HepG2 (cell line): Measurements from ENCODE around the gene CAMK1. TPM values are rescaled to one million over a fixed set of nuclear protein-coding genes. Genes with fewer than 3 reads are reported as not detected.

ENCODE experiments used
- ATM ChIP-seq: fragments of 450-650 bp; IDR thresholded peaks from 2 replicates; pipeline ENCODE4 v1.7.1; 2017; ENCODE audit warnings: mild to moderate bottlenecking, borderline replicate concordance
- CEBPB ChIP-seq: IDR thresholded peaks from 2 replicates; pipeline ENCODE4 v1.6.1; 2011; ENCODE audit warnings: low read depth, low read length, improper control_type of control experiment, borderline replicate concordance
- DZIP1 ChIP-seq: sonication (generic); formaldehyde crosslinking; IDR thresholded peaks from 2 replicates; pipeline ENCODE4 v1.5.0; 2020; ENCODE audit warnings: mild to moderate bottlenecking, missing genetic modification reagents
- HNRNPLL ChIP-seq: fragments of 200-400 bp; formaldehyde crosslinking; IDR thresholded peaks from 2 replicates; pipeline ENCODE4 v1.6.1; 2017; ENCODE audit warnings: mild to moderate bottlenecking, low read depth, low read length; ENCODE audit not compliant: poor library complexity, severe bottlenecking
- NR1H2 ChIP-seq: sonication (generic); formaldehyde crosslinking; IDR thresholded peaks from 2 replicates; pipeline ENCODE4 v1.8.1; 2022; ENCODE audit warnings: low read depth, missing genetic modification reagents, borderline replicate concordance
- PITX1 ChIP-seq: sonication (generic); formaldehyde crosslinking; IDR thresholded peaks from 2 replicates; pipeline ENCODE4 v1.5.1; 2020; ENCODE audit warnings: mild to moderate bottlenecking, missing genetic modification reagents
- SCMH1 ChIP-seq: sonication (generic); formaldehyde crosslinking; IDR thresholded peaks from 2 replicates; pipeline ENCODE4 v1.9.0; 2021; ENCODE audit warnings: missing genetic modification reagents, mild to moderate bottlenecking, borderline replicate concordance
- TGIF2 ChIP-seq: IDR thresholded peaks from 2 replicates; pipeline ENCODE4 v1.6.1; 2016; ENCODE audit warnings: control low read depth, missing compliant biosample characterization
- THYN1 ChIP-seq: sonication (generic); formaldehyde crosslinking; IDR thresholded peaks from 2 replicates; pipeline ENCODE4 v1.8.1; 2023; ENCODE audit warnings: low read depth, mild to moderate bottlenecking, moderate library complexity, missing genetic modification reagents, borderline replicate concordance
- YEATS2 ChIP-seq: sonication (generic); formaldehyde crosslinking; IDR thresholded peaks from 2 replicates; pipeline ENCODE4 v1.4.0; 2020; ENCODE audit warnings: missing genetic modification reagents, borderline replicate concordance
- ZNF20 ChIP-seq: sonication (generic); formaldehyde crosslinking; IDR thresholded peaks from 2 replicates; pipeline ENCODE4 v1.4.0; 2020; ENCODE audit warnings: mild to moderate bottlenecking, moderate library complexity, missing genetic modification reagents
- ZNF572 ChIP-seq: sonication (generic); formaldehyde crosslinking; IDR thresholded peaks from 2 replicates; pipeline ENCODE4 v1.5.1; 2020; ENCODE audit warnings: mild to moderate bottlenecking, missing genetic modification reagents
- ZNF746 ChIP-seq: sonication (generic); formaldehyde crosslinking; IDR thresholded peaks from 2 replicates; pipeline ENCODE4 v1.8.0; 2022; ENCODE audit warnings: mild to moderate bottlenecking, missing genetic modification reagents
- polyA plus RNA-seq, 8 experiments: library from polyadenylated mRNA; depleted of rRNA in 3 of 8; stranded (reverse) in 7 of 8; unstranded in 1 of 8; fragments of >200 nt; fragmentation: Illumina TruSeq in 4 of 8; extraction: Trizol in 4 of 8; gene quantifications; 2 replicates each; pipeline versions ENCODE4 v1.2.1 to v1.2.3, GENCODE V29; 2011 to 2016; ENCODE audit warnings: low read depth in 4 of 8, missing spikeins in 1 of 8, mixed read lengths in 1 of 8; ENCODE audit not compliant: insufficient read depth in 1 of 8
- total RNA-seq, 5 experiments: library from RNA; depleted of rRNA; stranded (reverse); fragments of >200 nt; fragmentation: Illumina TruSeq; extraction: Trizol; gene quantifications; 2 replicates each; pipeline ENCODE4 v1.2.3, GENCODE V29; 2016; ENCODE audit warnings: low read depth in 1 of 5
- TF ChIP-seq, protein P1 (sequence below): sonication (generic); formaldehyde crosslinking; IDR thresholded peaks from 2 replicates; pipeline ENCODE4 v1.5.1; 2020; ENCODE audit warnings: mild to moderate bottlenecking, missing genetic modification reagents, borderline replicate concordance
- TF ChIP-seq, protein P2 (sequence below): sonication (generic); formaldehyde crosslinking; conservative IDR thresholded peaks from 2 replicates; pipeline ENCODE4 v1.4.0; 2020; ENCODE audit warnings: missing genetic modification reagents
- TF ChIP-seq, protein P3 (sequence below): sonication (generic); formaldehyde crosslinking; IDR thresholded peaks from 2 replicates; pipeline ENCODE4 v1.5.1; 2020; ENCODE audit warnings: mild to moderate bottlenecking, missing genetic modification reagents, moderate library complexity

CAMK1 gene
- total and polyA plus RNA-seq, 2 of the 13 experiments (the other 11 are each of a cell fraction or from before 2014, with no cell fraction given): 26.4 to 53.3 TPM

DNA sequence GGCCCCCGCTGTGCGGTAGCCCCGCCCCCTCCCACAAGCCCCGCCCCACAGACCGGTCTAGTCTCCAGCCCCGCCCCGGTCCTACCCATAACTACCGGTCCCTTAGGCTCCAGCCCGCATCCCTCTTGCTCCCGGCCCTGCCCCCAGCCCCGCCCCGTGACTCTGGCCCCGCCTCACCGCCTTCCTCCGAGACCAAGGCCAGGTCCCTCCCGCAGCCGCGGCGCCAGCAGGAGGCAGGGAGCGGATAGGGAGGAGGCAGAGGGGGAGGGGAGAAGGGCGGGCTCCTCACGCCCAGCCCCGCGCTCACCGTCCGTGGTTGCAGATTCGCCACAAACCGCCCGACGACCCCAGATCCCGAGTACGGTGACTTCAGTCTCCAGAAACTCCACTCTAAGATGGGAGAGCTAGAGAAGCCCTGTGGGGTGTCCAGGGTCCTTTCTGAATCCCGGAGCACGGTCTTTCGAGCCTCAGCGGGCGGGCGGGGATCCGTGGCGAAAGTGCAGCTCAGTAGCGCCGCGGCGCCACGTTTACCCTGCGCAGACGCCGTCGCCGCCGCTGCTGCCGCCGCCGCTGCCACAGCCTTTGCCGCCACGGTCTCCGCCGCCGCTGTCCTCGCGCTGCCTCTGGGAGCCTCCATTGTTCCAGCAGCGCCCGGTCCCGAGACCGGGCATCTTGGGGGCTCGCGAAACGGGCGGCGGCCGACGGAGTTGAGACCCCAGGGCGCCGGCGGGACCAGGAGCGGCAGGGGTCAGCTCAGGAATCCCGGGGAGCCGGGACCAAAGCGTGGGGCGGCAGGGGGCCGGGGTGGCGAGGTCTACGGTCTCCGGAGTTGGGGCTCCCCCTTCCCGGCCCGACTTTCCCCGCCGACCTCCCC lies 38.3 kb downstream of the CAMK1 start, which contains the start of gene BRPF1 (continued):
- TF ChIP-seq ZNF746: peak; percentile 79; the same call in 1 of the 2 replicates
- peak; percentile 76 for TF ChIP-seq HNRNPLL
- no peak for TF ChIP-seq NR1H2
- peak; percentile 94 for TF ChIP-seq YEATS2
- TF ChIP-seq THYN1: no peak
- no peak for TF ChIP-seq ATM
- no peak for TF ChIP-seq CEBPB
- TF ChIP-seq, protein P1, sequence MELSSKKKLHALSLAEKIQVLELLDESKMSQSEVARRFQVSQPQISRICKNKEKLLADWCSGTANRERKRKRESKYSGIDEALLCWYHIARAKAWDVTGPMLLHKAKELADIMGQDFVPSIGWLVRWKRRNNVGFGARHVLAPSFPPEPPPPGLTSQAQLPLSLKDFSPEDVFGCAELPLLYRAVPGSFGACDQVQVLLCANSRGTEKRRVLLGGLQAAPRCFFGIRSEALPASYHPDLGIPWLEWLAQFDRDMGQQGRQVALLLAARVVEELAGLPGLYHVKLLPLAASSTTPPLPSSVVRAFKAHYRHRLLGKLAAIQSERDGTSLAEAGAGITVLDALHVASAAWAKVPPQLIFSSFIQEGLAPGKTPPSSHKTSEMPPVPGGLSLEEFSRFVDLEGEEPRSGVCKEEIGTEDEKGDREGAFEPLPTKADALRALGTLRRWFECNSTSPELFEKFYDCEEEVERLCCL (CRISPR knock-in tag): no peak
- 0 out of 2 replicates have a peak, but pooled peaks have one; percentile 35 for TF ChIP-seq ZNF572 (CRISPR knock-in tag)
- TF ChIP-seq SCMH1 (CRISPR knock-in tag): no peak
- TF ChIP-seq TGIF2 (CRISPR knock-in tag): no peak
- no peak for TF ChIP-seq DZIP1
- TF ChIP-seq, protein P2, sequence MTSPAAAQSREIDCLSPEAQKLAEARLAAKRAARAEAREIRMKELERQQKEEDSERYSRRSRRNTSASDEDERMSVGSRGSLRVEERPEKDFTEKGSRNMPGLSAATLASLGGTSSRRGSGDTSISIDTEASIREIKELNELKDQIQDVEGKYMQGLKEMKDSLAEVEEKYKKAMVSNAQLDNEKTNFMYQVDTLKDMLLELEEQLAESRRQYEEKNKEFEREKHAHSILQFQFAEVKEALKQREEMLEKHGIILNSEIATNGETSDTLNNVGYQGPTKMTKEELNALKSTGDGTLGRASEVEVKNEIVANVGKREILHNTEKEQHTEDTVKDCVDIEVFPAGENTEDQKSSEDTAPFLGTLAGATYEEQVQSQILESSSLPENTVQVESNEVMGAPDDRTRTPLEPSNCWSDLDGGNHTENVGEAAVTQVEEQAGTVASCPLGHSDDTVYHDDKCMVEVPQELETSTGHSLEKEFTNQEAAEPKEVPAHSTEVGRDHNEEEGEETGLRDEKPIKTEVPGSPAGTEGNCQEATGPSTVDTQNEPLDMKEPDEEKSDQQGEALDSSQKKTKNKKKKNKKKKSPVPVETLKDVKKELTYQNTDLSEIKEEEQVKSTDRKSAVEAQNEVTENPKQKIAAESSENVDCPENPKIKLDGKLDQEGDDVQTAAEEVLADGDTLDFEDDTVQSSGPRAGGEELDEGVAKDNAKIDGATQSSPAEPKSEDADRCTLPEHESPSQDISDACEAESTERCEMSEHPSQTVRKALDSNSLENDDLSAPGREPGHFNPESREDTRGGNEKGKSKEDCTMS (CRISPR knock-in tag): no peak
- peak; percentile 15; the same call in 1 of the 2 replicates for TF ChIP-seq PITX1 (CRISPR knock-in tag)
- TF ChIP-seq ZNF20 (CRISPR knock-in tag): no peak
- TF ChIP-seq, protein P3, sequence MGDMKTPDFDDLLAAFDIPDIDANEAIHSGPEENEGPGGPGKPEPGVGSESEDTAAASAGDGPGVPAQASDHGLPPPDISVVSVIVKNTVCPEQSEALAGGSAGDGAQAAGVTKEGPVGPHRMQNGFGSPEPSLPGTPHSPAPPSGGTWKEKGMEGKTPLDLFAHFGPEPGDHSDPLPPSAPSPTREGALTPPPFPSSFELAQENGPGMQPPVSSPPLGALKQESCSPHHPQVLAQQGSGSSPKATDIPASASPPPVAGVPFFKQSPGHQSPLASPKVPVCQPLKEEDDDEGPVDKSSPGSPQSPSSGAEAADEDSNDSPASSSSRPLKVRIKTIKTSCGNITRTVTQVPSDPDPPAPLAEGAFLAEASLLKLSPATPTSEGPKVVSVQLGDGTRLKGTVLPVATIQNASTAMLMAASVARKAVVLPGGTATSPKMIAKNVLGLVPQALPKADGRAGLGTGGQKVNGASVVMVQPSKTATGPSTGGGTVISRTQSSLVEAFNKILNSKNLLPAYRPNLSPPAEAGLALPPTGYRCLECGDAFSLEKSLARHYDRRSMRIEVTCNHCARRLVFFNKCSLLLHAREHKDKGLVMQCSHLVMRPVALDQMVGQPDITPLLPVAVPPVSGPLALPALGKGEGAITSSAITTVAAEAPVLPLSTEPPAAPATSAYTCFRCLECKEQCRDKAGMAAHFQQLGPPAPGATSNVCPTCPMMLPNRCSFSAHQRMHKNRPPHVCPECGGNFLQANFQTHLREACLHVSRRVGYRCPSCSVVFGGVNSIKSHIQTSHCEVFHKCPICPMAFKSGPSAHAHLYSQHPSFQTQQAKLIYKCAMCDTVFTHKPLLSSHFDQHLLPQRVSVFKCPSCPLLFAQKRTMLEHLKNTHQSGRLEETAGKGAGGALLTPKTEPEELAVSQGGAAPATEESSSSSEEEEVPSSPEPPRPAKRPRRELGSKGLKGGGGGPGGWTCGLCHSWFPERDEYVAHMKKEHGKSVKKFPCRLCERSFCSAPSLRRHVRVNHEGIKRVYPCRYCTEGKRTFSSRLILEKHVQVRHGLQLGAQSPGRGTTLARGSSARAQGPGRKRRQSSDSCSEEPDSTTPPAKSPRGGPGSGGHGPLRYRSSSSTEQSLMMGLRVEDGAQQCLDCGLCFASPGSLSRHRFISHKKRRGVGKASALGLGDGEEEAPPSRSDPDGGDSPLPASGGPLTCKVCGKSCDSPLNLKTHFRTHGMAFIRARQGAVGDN (CRISPR knock-in tag): peak; percentile 80
